Common myeloid progenitor, CD34-positive (primary cell): Measurements from ENCODE around the gene PIP5KL1.

Experiments used
- CTCF ChIA-PET: fragments of 350-600 bp; sonication (Branson Sonifier 250); formaldehyde crosslinking; loops from one replicate; lab custom pipeline; 2021; ENCODE audit warnings: antibody characterized with exemption; lab: Charles Lee
- POLR2A ChIA-PET: fragments of 350-600 bp; sonication (Branson Sonifier 250); formaldehyde crosslinking; loops from one replicate; lab custom pipeline; 2021; ENCODE audit warnings: antibody characterized with exemption; lab: Charles Lee
- DNase-seq, 3 donors: peaks; one replicate each; pipeline versions ENCODE4 v3.0.0 to v3.0.0-alpha.2; 2013
- H3K27ac ChIP-seq, 2 experiments: 1 replicate in 1 of 2; 2 replicates in 1 of 2; pipeline ENCODE4 v1.7.0; 2013; ENCODE audit warnings: inconsistent platforms in 2 of 2, low read length in 2 of 2, mild to moderate bottlenecking in 2 of 2, low read depth in 1 of 2, moderate library complexity in 1 of 2; ENCODE audit not compliant: severe bottlenecking in 2 of 2, insufficient read depth in 1 of 2, poor library complexity in 1 of 2
- H3K27me3 ChIP-seq, 5 experiments: replicated peaks in 2 of 5; 1 replicate in 3 of 5; 2 replicates in 2 of 5; pipeline versions ENCODE4 v1.6.1 to v1.7.0; 2013; ENCODE audit warnings: low read length in 4 of 5, mild to moderate bottlenecking in 2 of 5, moderate library complexity in 2 of 5, inconsistent platforms in 1 of 5; ENCODE audit not compliant: insufficient read depth in 5 of 5, control insufficient read depth in 4 of 5
- H3K36me3 ChIP-seq, 4 experiments: 1 replicate in 2 of 4; 2 replicates in 2 of 4; pipeline versions ENCODE4 v1.6.1 to v1.7.0; 2013; ENCODE audit warnings: low read length in 3 of 4, control low read depth in 1 of 4, mild to moderate bottlenecking in 1 of 4; ENCODE audit not compliant: control insufficient read depth in 4 of 4, insufficient read depth in 4 of 4
- H3K4me1 ChIP-seq, 4 experiments: 1 replicate in 3 of 4; 2 replicates in 1 of 4; pipeline versions ENCODE4 v1.6.1 to v1.7.1; 2013; ENCODE audit warnings: low read length in 3 of 4, mild to moderate bottlenecking in 3 of 4, control low read depth in 1 of 4, inconsistent platforms in 1 of 4, moderate library complexity in 1 of 4; ENCODE audit not compliant: control insufficient read depth in 4 of 4, insufficient read depth in 4 of 4; ENCODE audit errors: control extremely low read depth in 1 of 4
- H3K4me3 ChIP-seq, 7 experiments: 1 replicate in 4 of 7; 2 replicates in 3 of 7; pipeline versions ENCODE4 v1.5.1 to v1.7.0; 2013; ENCODE audit warnings: mild to moderate bottlenecking in 7 of 7, low read length in 6 of 7, moderate library complexity in 6 of 7, inconsistent platforms in 2 of 7, low read depth in 2 of 7, control low read depth in 1 of 7; ENCODE audit not compliant: insufficient read depth in 4 of 7, control insufficient read depth in 1 of 7; ENCODE audit errors: extremely low read depth in 1 of 7
- H3K9me3 ChIP-seq, 5 experiments: 1 replicate in 4 of 5; 2 replicates in 1 of 5; pipeline versions ENCODE4 v1.6.1 to v1.7.1; 2013; ENCODE audit warnings: low read length in 4 of 5, mild to moderate bottlenecking in 2 of 5, inconsistent platforms in 1 of 5, low read depth in 1 of 5, moderate library complexity in 1 of 5; ENCODE audit not compliant: control insufficient read depth in 4 of 5, insufficient read depth in 2 of 5; ENCODE audit errors: control extremely low read depth in 1 of 5
- WGBS: methylation state at CpG from one replicate; pipeline ENCODE4 v1.1.5; 2013; ENCODE audit not compliant: insufficient coverage; 5-methylcytosine and 5-hydroxymethylcytosine counted together

The PIP5KL1 gene

DNA sequence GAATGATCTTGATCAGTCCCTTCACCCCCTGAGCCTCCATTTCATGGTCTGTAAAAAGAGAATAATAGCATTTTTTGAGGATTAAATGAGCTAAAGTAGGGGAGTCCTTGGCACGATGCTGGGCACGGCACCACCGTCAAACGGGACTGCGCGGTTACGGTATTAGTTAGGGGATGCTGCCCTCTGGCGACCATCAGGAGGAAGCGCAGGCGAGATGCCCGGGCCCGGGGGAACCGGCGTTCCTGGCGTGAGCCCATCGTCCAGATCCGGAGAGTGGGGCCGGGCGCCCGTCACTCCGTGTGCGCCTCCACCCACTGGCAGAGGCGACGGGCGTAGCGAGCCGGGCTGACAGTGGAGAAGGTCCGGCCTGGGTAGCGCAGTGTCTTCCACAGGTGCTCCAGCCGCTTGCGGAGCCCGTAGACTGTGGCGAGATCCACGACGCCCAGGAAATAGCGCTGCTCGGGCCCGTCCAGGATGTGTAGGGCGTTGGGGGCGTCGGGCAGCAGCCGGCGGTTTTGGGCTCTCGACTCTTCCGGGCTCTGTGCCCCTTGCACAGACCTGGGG, 8.9 kb downstream of the PIP5KL1 start:
- Histone ChIP-seq H3K27me3 (peaks cover 0 to 26% (median 8%) of the 10 kb centered on the region in 5 experiments), H3K4me3 (peak overlapping the region in 3 of 7 experiments; percentile 4 to 58 (median 56)), H3K9me3 (no peaks in the 10 kb centered on the region), H3K36me3 (no peaks in the 10 kb centered on the region), H3K4me1 (peaks cover 2 to 36% (median 34%) of the 10 kb centered on the region in 4 experiments), H3K27ac (no peak overlapping the region)
- CTCF ChIA-PET = interaction anchor here (0.6 to 5.7 kb wide), 38 partner anchors 8 to 427 kb away, joined by 3 to 41 read pairs (median 3); partner anchors contain the start of genes PTRH1, ST6GALNAC6 and TOR2A
- POLR2A ChIA-PET = interaction anchor here (0.7 to 1.4 kb wide), 2 partner anchors 8 to 136 kb away, joined by 3 to 6 read pairs; partner anchors contain the start of genes CDK9 and PIP5KL1
- WGBS = 13% methylated on average over 44 of the region's 45 CpGs
- peak in 2 of 3 donors; percentile 64 to 71 for DNase-seq

DNA sequence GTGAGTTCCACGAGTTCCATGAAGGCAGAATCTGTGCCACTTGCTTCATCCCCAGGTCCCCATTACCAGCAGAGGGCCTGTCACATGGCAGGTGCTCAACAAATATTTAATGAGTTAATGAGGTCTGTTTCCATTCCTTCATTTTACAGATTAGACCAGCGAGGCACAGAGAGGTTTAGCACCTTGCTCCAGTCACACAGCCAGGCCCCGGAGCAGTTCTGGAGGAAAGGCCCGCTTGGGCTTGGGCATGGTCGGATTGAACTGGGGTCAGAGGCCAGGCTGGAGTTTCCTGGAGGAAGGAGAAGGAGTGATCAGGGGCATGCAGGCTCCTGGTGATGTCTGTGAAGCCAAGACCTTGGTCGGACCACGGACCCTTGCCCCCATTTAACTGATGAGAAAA, 9.8 kb downstream of the PIP5KL1 start:
- Histone ChIP-seq H3K4me1 (peaks cover 2 to 44% (median 39%) of the 10 kb centered on the region in 4 experiments), H3K36me3 (no peaks in the 10 kb centered on the region), H3K27ac (no peak overlapping the region), H3K27me3 (peaks cover 0 to 17% (median 8%) of the 10 kb centered on the region in 5 experiments), H3K4me3 (no peak overlapping the region), H3K9me3 (no peaks in the 10 kb centered on the region)
- no peak for DNase-seq
- POLR2A ChIA-PET = interaction anchor here (1.4 kb wide), 1 partner anchor 135 kb away, joined by 3 read pairs; the partner anchor contains the start of gene CDK9
- CTCF ChIA-PET = interaction anchor here (0.6 to 5.7 kb wide), 34 partner anchors 8 to 426 kb away, joined by 3 to 41 read pairs (median 4); partner anchors contain the start of genes PTRH1, ST6GALNAC6 and TOR2A
- 96% methylated on average over 6 of the region's 7 CpGs for WGBS

DNA sequence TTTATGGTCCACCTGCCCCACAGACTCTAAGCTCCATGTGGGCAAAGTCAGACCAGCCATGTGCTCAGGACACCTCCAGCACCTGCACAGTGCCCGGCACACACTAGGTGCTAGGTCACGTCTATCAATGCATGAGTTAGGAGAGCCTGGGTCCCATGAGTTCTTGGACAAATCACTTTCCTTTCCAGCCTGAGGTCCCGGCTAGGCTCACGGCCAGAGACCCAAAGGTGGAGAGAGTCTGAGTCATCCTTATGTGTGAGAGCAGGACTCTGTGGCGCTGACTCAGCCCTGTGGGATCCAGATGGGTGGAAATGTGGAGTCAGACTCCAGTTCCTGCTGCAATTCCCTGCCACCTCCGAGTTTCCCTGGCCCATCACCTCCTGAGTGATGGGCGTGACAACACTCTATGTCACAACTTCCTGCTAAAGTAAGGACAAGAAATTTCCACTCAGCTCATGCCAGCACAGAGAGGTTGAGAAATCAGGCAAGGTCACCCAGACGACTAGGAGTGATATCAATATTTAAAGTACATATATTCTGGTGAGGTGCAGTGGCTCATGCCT, 11.2 kb downstream of the PIP5KL1 start:
- WGBS = 79% methylated on average over 7 of the region's 8 CpGs
- peak in 2 of 3 donors; percentile 55 to 65 for DNase-seq
- H3K4me1 ChIP-seq = peaks cover 2 to 59% (median 51%) of the 10 kb centered on the region in 4 experiments
- H3K27ac ChIP-seq = no peak overlapping the region
- peaks cover 0 to 6% (median 2%) of the 10 kb centered on the region in 4 experiments for H3K36me3 ChIP-seq
- no peak overlapping the region for H3K4me3 ChIP-seq
- ChIA-PET POLR2A (no interaction called here), CTCF (interaction anchor here (1.0 to 5.7 kb wide), 10 partner anchors 22 to 419 kb away, joined by 3 to 41 read pairs (median 6); partner anchors contain the start of gene TOR2A)
- peaks cover 0 to 5% (median 3%) of the 10 kb centered on the region in 5 experiments for H3K27me3 ChIP-seq
- no peaks in the 10 kb centered on the region for H3K9me3 ChIP-seq

DNA sequence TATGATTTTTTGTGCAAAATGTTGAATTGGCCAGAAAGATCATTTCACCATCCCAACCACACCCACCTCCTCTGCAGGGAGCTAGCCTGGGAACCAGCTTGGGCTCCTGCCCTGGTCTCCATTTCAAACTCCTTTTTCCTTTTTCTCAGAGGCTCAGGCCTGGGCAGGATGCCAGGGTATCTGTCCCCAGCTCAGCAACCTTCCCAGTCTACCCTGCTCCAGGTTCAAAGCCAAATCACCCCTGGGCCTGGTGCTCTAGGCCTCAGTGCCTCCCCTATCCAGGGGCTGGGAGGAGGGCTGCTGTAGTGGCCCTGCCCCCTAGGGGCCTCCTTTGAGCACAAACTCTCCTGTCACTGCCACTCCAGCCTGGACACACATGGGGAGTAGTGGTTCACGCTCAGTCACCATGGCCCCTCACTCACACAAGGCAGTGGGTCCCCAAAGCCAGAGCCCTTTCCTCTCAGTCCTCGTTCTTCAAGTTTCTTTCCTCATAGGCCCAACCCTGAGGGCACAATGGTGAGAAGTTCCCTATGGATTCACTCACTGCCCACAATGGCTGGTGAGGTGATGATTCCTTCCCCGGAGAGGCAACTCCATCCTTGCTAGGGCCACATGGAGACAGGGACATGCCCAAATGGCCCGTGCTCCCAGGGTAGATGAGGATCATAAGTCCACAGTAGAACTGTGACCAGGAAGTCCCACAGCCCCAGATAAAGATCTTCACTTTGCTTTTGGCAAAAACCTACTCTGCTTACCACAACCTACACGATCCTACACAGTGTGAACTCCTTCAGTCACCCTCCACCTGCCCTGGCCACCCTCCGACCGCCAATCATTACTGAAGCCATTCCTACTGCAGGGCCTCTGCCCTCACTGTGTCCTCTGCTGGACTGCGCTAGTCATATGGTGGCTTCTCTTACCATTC, 12.1 kb downstream of the PIP5KL1 start:
- peaks cover 0 to 10% (median 5%) of the 10 kb centered on the region in 4 experiments for H3K36me3 ChIP-seq
- ChIA-PET CTCF (interaction anchor here (0.9 to 5.7 kb wide), 11 partner anchors 19 to 330 kb away, joined by 3 to 41 read pairs (median 7); partner anchors contain the start of gene ST6GALNAC6), POLR2A (interaction anchor here (3.4 kb wide), 1 partner anchor 20 kb away, joined by 15 read pairs; the partner anchor contains the start of gene ST6GALNAC6)
- peaks cover 2 to 59% (median 51%) of the 10 kb centered on the region in 4 experiments for H3K4me1 ChIP-seq
- peak in 1 of 3 donors; percentile 47 for DNase-seq
- H3K27me3 ChIP-seq = peaks cover 0 to 5% (median 2%) of the 10 kb centered on the region in 5 experiments
- 75% methylated on average over 5 of the region's 8 CpGs for WGBS
- H3K27ac ChIP-seq = no peak overlapping the region
- H3K4me3 ChIP-seq = no peak overlapping the region
- H3K9me3 ChIP-seq = no peaks in the 10 kb centered on the region

DNA sequence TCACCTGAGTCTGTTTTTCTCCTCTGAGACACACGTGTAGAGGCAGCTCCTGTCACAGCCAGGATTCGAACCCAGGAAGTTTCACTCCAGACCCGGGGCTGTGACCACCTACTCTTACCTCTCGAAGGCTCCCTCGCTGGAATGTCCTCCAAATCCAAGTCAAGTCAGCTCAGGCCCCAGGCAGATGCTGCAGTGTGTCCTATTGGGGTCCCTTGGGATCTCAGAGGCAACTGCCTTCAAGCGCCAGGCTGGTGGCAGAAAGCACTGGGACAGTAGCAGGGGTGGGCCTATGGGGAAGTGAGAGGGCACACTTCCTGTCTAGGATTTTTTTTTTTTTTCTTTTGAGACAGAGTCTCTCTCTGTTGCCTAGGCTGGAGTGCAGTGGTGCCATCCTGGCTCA, 13.0 kb downstream of the PIP5KL1 start:
- Histone ChIP-seq H3K9me3 (no peaks in the 10 kb centered on the region), H3K4me3 (peak overlapping the region in 4 of 7 experiments; percentile 40 to 94 (median 52)), H3K4me1 (peaks cover 2 to 64% (median 51%) of the 10 kb centered on the region in 4 experiments), H3K27ac (no peak overlapping the region), H3K27me3 (peaks cover 0 to 5% (median 0%) of the 10 kb centered on the region in 5 experiments), H3K36me3 (peaks cover 0 to 15% (median 10%) of the 10 kb centered on the region in 4 experiments)
- ChIA-PET POLR2A (interaction anchor here (0.5 to 3.4 kb wide), 4 partner anchors 19 to 348 kb away, joined by 3 to 15 read pairs (median 8); partner anchors contain the start of gene ST6GALNAC6), CTCF (interaction anchor here (0.8 to 4.4 kb wide), 9 partner anchors 13 to 148 kb away, joined by 3 to 15 read pairs (median 5); partner anchors contain the start of gene ST6GALNAC6)
- DNase-seq = no peak
- 50% methylated on average over 6 of the region's 6 CpGs for WGBS
